ENCODE results near the gene MAPKAP1.

DNA sequence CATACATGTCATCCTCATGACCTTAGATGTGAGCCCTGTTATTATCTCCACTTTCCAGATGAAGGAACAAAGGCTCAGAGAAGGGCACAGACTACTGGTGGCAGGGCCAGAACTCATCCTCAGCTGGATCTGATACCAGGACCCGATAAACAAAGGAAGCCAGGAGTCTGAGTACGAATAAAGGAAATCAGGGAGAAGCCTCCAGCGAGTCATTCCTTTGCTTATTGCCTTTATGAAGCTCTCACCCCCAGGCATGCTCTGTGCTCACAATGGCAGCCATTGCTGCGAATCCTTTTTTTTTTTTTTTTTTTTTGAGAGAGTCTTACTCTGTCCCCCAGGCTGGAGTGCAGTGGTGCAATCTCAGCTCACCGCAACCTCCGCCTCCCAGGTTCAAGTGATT is 315.3 kb downstream of the MAPKAP1 start:
- TF ChIP-seq, protein P1, sequence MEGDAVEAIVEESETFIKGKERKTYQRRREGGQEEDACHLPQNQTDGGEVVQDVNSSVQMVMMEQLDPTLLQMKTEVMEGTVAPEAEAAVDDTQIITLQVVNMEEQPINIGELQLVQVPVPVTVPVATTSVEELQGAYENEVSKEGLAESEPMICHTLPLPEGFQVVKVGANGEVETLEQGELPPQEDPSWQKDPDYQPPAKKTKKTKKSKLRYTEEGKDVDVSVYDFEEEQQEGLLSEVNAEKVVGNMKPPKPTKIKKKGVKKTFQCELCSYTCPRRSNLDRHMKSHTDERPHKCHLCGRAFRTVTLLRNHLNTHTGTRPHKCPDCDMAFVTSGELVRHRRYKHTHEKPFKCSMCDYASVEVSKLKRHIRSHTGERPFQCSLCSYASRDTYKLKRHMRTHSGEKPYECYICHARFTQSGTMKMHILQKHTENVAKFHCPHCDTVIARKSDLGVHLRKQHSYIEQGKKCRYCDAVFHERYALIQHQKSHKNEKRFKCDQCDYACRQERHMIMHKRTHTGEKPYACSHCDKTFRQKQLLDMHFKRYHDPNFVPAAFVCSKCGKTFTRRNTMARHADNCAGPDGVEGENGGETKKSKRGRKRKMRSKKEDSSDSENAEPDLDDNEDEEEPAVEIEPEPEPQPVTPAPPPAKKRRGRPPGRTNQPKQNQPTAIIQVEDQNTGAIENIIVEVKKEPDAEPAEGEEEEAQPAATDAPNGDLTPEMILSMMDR (conservative IDR thresholded peaks at IDR 0.05) = no peak
- no peak for TF ChIP-seq ZFX (IDR thresholded peaks at IDR 0.05)

Data from C4-2B (cell line).